OCI-LY1 (cell line): Measurements from ENCODE around the gene ENTR1.

Experiments
- H2AFZ ChIP-seq: fragments of 200-600 bp; sonication (generic), shearing (Covaris generic); 2 replicates; pipeline ENCODE4 v1.6.0; 2014; ENCODE audit warnings: antibody characterized with exemption, mild to moderate bottlenecking, low read length
- H3F3A ChIP-seq: fragments of 200-600 bp; sonication (generic), shearing (Covaris generic); 2 replicates; pipeline ENCODE4 v1.6.0; 2014; ENCODE audit warnings: mild to moderate bottlenecking, antibody characterized with exemption, low read length, moderate library complexity; ENCODE audit not compliant: insufficient read depth
- H3K27ac ChIP-seq: fragments of 200-600 bp; sonication (generic); 2 replicates; pipeline ENCODE4 v1.5.1; 2014; ENCODE audit warnings: low read length, mixed run types, mild to moderate bottlenecking, low read depth; ENCODE audit not compliant: poor library complexity, severe bottlenecking
- H3K27me3 ChIP-seq: fragments of 200-600 bp; sonication (generic); 2 replicates; pipeline ENCODE4 v1.6.0; 2014; ENCODE audit warnings: antibody characterized with exemption, mild to moderate bottlenecking, low read length, moderate library complexity; ENCODE audit not compliant: insufficient read depth
- H3K36me3 ChIP-seq: fragments of 200-600 bp; sonication (generic); 2 replicates; pipeline ENCODE4 v1.6.1; 2014; ENCODE audit warnings: mild to moderate bottlenecking, antibody characterized with exemption, low read length, moderate library complexity, mixed read lengths; ENCODE audit not compliant: insufficient read depth
- H3K4me1 ChIP-seq: fragments of 200-600 bp; sonication (generic); 2 replicates; pipeline ENCODE4 v1.5.1; 2014; ENCODE audit warnings: mild to moderate bottlenecking, low read length, moderate library complexity; ENCODE audit not compliant: insufficient read depth, severe bottlenecking
- H3K4me2 ChIP-seq: fragments of 200-600 bp; sonication (generic), shearing (Covaris generic); 2 replicates; pipeline ENCODE4 v1.6.1; 2014; ENCODE audit warnings: low read length
- H3K4me3 ChIP-seq: fragments of 200-600 bp; sonication (generic); 2 replicates; pipeline ENCODE4 v1.5.1; 2014; ENCODE audit warnings: low read length, low read depth, mild to moderate bottlenecking, mixed read lengths; ENCODE audit not compliant: poor library complexity, severe bottlenecking
- H3K79me2 ChIP-seq: fragments of 200-600 bp; shearing (Covaris generic); 2 replicates; pipeline ENCODE4 v1.6.1; 2016; ENCODE audit warnings: mixed run types, low read length, mixed read lengths; ENCODE audit not compliant: insufficient read depth
- H3K9ac ChIP-seq: fragments of 200-600 bp; sonication (generic), shearing (Covaris generic); 2 replicates; pipeline ENCODE4 v1.6.1; 2014; ENCODE audit warnings: mild to moderate bottlenecking, low read length, mixed read lengths
- H3K9me2 ChIP-seq: fragments of 200-600 bp; sonication (generic), shearing (Covaris generic); 2 replicates; pipeline ENCODE4 v1.6.1; 2014; ENCODE audit warnings: low read depth, mild to moderate bottlenecking, low read length, mixed read lengths
- H3K9me3 ChIP-seq: fragments of 200-600 bp; shearing (Covaris generic); 2 replicates; pipeline ENCODE4 v1.6.1; 2014; ENCODE audit warnings: low read length, mixed read lengths
- H4K20me1 ChIP-seq: fragments of 200-600 bp; sonication (generic), shearing (Covaris generic); 2 replicates; pipeline ENCODE4 v1.6.0; 2016; ENCODE audit warnings: mild to moderate bottlenecking, low read length; ENCODE audit not compliant: insufficient read depth
- CTCF ChIP-seq: fragments of 200-600 bp; sonication (generic), shearing (Covaris generic); IDR thresholded peaks from 2 replicates; pipeline ENCODE4 v1.5.1; 2017; ENCODE audit warnings: mild to moderate bottlenecking, antibody characterized with exemption, low read length, moderate library complexity, mixed read lengths
- EZH2 ChIP-seq: fragments of 200-600 bp; sonication (generic), shearing (Covaris generic); IDR thresholded peaks from 2 replicates; pipeline ENCODE4 v1.8.0; 2017; ENCODE audit warnings: borderline replicate concordance, mixed run types, mild to moderate bottlenecking, antibody characterized with exemption, low read length, moderate library complexity, mixed read lengths

Gene ENTR1

GRCh38 chr9:136355616-136356557 lies 54.5 kb downstream of the ENTR1 start:
- Histone ChIP-seq H3K9ac (no peak overlapping the region), H3F3A (no peaks in the 10 kb centered on the region), H3K4me1 (no peaks in the 10 kb centered on the region), H3K36me3 (no peaks in the 10 kb centered on the region), H3K4me2 (no peak overlapping the region), H3K9me2 (no peaks in the 10 kb centered on the region), H4K20me1 (no peaks in the 10 kb centered on the region), H3K27me3 (peaks cover 17% of the 10 kb centered on the region; the same call in 1 of the 2 replicates), H2AFZ (no peak overlapping the region), H3K4me3 (no peak overlapping the region), H3K27ac (no peak overlapping the region), H3K9me3 (no peaks in the 10 kb centered on the region), H3K79me2 (no peaks in the 10 kb centered on the region)
- TF ChIP-seq EZH2 (no peak), CTCF (no peak)

- no peaks in the 10 kb centered on the region for H3K36me3 ChIP-seq
- H2AFZ ChIP-seq: no peak overlapping the region
- H3K9me2 ChIP-seq: no peaks in the 10 kb centered on the region
- no peaks in the 10 kb centered on the region for H3K4me1 ChIP-seq
- no peaks in the 10 kb centered on the region for H3K79me2 ChIP-seq
- peaks cover 17% of the 10 kb centered on the region; the same call in 1 of the 2 replicates for H3K27me3 ChIP-seq
- no peak overlapping the region for H3K27ac ChIP-seq
- H3K4me2 ChIP-seq: no peak overlapping the region
- H3K4me3 ChIP-seq: no peak overlapping the region
- H4K20me1 ChIP-seq: no peaks in the 10 kb centered on the region
- no peak for TF ChIP-seq CTCF
- no peak for TF ChIP-seq EZH2
- no peak overlapping the region for H3K9ac ChIP-seq
- no peaks in the 10 kb centered on the region for H3K9me3 ChIP-seq
- no peaks in the 10 kb centered on the region for H3F3A ChIP-seq
Observed at GRCh38 chr9:136354592-136355085, 55.8 kb downstream of the ENTR1 start.

- Histone ChIP-seq H3K79me2 (no peaks in the 10 kb centered on the region), H3F3A (no peaks in the 10 kb centered on the region), H4K20me1 (no peaks in the 10 kb centered on the region), H3K36me3 (no peaks in the 10 kb centered on the region), H3K9me2 (no peaks in the 10 kb centered on the region), H3K27ac (no peak overlapping the region), H3K9ac (no peak overlapping the region), H2AFZ (no peak overlapping the region), H3K4me3 (no peak overlapping the region), H3K4me1 (no peaks in the 10 kb centered on the region), H3K9me3 (no peaks in the 10 kb centered on the region), H3K4me2 (no peak overlapping the region), H3K27me3 (peaks cover 19% of the 10 kb centered on the region; the same call in 1 of the 2 replicates)
- TF ChIP-seq EZH2 (no peak), CTCF (no peak)
Observed at GRCh38 chr9:136353757-136354488, 56.5 kb downstream of the ENTR1 start.
